HG03521 (cell line): ENCODE results near the gene ZFP28.

Experiments used
- ATAC-seq: cut with Tn5 transposase; IDR thresholded peaks from one replicate; pipeline ENCODE4 v1.9.1; 2021; ENCODE audit warnings: mild to moderate bottlenecking, moderate library complexity; ENCODE audit not compliant: unreplicated experiment

ZFP28 gene

DNA sequence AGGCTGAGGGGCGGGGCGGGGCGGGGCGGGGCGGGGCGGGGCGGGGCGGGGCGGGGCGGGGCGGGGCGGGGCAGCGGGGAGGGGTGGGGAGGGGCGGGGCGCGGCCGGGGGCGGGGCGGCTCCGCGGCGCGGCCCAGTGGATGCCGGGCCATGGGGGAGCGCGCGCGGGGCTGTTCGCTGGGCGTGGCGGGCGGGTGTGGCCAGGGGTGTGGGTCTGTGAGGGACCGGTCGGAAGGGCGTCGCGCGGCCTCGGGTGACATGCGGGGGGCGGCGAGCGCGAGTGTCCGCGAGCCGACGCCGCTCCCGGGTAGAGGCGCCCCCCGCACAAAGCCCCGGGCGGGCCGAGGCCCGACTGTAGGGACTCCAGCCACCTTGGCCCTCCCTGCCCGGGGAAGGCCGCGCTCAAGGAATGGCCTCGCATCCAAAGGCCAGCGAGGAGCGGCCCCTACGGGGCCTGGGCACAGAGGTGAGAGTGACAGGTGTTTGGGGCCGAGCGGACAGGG lies at the start of gene ZFP28:
Gene ZFP28, plus strand, starts transcription at position 188 of the 503 bp plus-strand sequence. Its CDS starts 71 bp downstream, at position 259.
- no peak for ATAC-seq

DNA sequence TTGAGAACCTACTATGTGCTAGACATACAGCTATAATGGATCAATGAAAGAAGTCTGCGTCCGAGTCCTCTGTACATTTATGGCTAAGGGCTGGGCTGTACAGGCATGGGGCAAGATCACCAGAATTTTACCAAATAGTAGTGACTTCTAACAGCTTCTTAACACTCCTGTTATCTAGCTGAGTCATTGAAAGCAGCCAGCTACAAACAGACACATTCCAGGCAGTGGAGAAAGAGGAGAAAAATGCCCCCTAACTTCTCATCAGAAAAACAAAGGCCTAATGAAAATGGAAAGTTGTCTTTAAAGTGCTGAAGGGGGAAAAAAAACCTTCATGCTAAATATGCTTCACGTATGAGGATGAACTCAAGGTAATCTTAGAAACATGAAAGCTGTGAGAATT lies 47.3 kb upstream of the ZFP28 start:
- ATAC-seq: no peak

DNA sequence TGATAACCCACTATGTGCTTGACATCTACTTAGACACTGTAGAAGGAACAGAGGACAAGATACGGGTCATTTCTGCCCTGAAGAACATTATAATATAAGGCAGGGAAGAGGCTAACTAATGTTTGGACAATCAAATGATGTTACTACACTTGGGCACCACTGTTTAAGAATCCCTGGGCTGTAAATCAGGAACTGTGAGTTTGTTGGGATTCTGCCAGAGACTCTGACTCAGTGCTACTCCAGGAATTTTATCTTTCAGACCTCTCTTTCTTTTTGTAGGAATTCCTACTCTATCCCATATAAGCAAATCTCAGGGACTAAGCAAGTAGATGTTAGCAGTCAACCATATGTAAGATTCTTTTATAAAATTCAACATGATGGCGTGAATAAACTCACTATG lies 34.2 kb upstream of the ZFP28 start:
- no peak for ATAC-seq

DNA sequence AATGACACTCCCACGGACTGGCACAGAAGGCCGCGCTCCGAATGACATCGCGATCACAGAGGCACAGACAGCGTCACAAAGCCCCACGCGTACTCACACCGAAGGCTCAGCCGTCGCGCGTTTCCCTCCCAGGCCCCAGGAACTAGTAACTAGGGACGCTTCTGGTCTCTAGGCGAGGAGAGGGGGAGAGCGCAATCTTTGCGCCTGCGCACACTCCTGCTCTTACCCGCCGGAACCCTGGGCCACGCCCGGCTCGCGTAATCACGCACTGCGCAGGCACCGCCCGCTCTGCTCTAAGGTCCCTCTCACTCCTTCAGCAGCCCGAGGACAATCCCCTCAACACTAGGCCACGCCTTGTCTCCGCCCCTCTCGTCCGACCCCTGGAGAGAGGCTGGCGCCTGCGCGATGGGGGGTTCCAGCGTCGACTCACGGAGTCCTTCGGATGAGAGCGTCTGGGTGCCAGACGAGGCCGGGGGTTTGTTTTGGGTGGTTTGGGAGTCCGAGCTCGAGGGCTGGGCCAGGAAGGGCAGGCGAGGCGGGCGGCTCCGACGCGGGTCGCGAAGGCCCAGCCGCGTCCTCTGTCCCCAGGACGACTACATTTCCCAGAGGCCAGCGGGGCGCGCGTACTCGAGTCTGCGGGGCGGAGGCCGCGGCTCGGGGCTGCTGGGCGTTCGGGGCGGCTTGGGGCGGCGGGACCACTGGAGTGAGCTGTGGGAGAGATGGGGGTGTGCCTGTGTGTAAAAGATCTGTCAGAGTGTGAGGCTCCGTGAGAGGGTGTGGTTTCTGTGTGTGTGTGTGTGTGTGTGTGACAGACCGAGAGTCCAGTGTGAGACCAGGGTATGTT lies 31.1 kb upstream of the ZFP28 start, which contains the start of gene ZNF471:
Gene ZNF471, plus strand, starts transcription at position 410 of the 844 bp plus-strand sequence. CDS start 3,717 bp downstream, outside the sequence.
- ATAC-seq: no peak

DNA sequence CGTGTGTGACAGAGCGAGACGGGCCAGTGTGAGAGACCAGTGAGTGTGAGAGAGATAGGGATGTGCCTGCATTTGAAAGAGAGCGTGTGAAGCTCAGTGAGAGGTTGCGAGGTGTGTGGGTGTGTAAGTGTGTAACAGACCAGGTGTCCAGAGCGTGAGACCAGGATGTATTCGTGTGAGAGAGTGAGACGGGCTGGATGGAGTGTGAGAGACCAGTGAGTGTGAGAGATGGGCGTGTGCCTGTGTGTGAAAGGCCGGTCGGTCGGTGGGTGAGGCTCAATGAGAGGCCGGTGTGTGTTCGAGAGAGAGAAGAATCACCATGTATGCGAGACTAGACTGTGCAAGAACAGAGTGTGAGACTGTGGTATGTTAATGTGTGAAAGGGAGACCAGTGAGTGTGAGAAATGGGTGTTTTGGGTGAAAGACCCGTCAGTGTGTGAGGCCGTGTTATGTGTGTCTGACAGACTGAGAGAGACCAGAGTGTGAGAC lies 30.4 kb upstream of the ZFP28 start:
- ATAC-seq: no peak

DNA sequence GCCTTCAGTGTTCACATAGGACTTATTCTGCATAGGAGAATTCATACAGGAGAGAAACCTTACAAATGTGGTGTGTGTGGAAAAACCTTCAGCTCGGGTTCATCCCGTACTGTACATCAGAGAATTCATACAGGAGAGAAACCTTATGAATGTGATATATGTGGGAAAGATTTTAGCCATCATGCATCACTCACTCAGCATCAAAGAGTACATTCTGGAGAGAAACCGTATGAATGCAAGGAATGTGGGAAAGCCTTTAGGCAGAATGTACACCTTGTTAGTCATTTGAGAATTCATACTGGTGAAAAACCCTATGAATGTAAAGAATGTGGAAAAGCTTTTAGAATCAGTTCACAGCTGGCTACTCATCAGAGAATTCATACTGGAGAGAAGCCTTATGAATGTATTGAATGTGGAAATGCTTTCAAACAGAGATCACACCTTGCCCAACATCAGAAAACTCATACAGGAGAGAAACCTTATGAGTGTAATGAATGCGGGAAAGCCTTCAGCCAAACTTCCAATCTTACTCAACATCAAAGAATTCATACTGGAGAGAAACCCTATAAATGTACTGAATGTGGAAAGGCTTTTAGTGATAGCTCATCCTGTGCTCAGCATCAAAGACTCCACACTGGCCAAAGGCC lies 13.4 kb upstream of the ZFP28 start:
- ATAC-seq: no peak

DNA sequence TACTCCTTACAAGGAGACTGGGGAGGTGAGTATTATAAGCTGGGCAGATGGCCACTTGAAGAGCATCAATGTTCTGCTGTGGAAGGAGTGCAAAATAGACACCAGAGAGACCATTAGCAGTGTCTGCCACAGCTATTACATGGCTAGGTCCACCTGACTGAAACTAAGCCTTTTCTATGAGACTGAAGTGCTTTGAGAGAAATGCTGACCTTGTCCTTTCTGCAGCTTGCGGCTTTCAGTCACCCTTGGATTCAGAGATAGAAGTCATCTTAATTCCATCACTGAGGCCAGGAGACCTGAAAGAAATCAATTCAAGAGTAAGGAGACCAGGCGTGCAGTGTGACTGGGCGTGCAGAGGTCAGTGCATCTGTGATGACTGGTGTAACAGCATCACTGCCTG lies 1.3 kb upstream of the ZFP28 start:
- no peak for ATAC-seq

DNA sequence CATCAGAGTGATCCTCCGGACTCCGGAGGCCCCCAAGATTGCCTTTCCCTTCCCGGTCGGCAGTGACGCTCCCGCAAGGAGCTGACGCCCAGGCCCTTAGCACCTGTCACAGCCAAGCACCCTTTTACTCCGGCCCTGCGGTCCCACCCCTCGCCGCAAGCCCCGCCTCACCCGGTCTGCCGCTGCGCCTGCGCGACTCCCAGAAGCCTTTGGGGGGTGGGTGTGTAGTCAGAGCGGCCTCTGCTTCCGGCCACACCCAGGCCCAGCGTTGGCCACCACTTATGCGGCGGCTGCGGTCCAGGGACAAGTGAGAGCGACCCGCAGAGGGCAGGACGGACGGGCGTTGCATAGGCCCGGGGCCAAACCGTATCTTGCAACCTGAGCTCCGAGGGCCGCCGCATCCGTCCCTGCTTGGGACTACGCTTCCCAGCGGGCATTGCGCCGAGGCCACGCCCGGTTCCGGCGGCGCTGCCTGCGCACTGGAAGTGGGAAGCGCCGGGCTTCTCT lies 441 bp upstream of the ZFP28 start:
- no peak for ATAC-seq

DNA sequence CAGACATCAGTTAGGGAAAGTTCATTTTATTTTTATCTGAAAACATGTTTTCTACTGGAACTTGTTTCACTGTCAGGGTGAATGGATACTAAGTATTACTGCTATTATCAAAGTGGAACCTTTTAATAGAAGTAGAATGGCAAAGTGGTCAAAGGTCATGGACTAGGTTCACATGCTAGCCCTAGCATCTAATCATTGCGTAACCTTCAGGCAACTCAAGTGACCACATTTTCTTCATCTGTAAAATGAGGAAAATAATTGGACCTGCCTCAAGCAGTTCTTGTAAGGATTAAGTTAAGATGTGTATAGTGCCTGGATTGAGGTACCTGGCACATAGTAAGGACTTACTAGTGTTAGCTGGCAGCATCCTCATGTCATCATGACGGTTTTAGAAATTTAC lies 5.0 kb downstream of the ZFP28 start:
- no peak for ATAC-seq

DNA sequence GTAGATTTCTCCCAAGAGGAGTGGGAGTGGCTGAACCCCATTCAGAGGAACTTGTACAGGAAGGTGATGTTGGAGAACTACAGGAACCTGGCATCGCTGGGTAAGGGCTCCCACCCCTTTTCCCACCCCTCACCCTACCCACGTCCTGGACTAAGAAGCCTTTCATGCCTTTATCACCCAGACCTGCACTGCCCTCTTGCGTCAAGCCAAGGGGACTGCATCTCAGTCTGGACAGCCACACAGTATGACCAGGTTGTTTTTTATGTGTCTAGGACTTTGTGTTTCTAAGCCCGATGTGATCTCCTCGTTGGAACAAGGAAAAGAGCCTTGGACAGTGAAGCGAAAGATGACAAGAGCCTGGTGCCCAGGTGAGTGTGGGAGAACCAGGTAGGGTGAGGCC lies 8.8 kb downstream of the ZFP28 start:
- ATAC-seq: no peak

DNA sequence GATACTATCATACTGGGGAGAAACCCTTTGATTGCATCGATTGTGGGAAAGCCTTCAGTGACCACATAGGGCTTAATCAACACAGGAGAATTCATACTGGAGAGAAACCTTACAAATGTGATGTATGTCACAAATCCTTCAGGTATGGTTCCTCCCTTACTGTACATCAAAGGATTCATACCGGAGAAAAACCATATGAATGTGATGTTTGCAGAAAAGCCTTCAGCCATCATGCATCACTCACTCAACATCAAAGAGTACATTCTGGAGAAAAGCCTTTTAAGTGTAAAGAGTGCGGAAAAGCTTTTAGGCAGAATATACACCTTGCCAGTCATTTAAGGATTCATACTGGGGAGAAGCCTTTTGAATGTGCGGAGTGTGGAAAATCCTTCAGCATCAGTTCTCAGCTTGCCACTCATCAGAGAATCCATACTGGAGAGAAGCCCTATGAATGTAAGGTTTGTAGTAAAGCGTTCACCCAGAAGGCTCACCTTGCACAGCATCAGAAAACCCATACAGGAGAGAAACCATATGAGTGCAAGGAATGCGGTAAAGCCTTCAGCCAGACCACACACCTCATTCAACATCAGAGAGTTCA lies 15.6 kb downstream of the ZFP28 start:
- ATAC-seq: no peak

DNA sequence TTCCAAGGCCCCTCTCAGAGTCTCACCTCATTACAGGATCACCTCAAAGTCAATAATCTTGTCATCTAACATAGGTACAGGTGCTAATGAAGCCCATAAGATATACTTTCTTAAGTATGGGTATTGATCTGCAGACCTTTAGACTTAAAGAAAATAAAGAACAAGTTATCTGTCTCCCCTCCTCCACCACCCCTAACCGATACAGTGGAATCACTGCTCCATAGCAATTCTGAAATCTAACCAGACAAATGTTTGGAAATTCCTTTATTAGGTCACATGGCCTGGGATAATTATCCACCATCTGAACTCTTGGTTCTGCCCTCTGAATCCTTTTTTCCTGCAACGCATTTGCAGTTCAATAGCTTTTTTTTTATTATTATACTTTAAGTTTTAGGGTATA lies 24.0 kb downstream of the ZFP28 start:
- no peak for ATAC-seq

DNA sequence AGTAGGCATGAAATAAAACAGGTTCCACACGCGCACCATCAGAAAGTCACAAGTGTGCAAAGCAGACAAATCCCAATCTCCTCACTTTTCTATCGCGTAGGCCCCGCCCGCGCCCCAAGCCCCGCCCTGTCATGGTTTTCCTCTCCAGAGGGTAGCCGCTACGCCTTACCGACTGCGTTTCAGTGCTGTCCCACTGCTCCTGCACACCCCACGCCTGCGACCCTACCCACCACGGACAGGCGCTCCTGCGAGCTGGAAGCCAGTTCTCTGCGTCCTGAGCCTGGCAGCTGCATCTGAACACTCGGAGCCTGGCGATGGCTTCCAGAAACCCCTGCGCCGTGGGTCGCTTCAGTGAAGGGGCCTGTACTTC lies 28.1 kb downstream of the ZFP28 start:
- peak; percentile 6 for ATAC-seq

DNA sequence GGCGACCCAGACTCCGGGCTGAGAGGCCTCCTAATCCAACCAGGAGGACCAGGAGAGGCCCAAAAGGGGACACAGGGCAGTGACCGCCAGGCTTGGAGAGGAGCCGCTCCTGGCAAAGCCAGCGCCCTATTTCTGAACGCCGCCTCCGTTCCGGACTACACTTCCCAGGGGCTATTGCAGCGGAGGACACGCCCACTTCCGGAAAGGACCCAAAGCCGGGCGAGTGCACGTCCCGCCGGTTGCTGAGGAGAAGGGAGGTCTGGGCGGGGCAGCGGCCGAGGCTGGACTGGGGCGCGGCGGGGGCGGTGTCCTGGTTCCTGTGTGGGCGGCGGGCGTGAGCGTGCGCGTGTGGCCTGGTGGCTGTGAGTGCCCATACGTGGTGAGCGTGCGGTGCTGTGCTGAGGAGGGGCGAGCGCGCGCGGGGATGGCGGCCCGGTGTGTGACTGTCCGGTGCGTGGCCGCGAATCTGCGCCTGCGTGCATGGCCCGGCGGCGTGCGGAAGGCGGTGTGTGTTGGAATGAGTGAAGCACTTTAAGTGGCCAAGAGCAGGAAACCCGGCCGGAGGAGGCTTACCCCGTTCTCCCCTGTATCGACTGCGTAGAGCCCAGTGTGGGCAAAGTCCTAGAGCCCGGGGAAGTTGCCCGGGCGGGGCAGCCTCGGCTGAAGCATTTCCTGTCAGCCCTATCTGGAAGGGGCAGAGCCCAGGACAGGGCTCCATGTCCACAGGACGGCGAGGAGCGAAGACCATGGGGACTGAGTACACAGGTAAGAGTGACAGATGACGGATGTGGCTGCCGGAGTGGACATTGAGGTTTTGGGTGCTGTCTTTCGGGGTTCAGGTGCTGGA lies 28.7 kb downstream of the ZFP28 start, which contains the start of gene ZNF470:
Gene ZNF470, plus strand, starts transcription at position 195 of the 847 bp plus-strand sequence. CDS start 2,844 bp downstream, outside the sequence.
- ATAC-seq: peak; percentile 96

DNA sequence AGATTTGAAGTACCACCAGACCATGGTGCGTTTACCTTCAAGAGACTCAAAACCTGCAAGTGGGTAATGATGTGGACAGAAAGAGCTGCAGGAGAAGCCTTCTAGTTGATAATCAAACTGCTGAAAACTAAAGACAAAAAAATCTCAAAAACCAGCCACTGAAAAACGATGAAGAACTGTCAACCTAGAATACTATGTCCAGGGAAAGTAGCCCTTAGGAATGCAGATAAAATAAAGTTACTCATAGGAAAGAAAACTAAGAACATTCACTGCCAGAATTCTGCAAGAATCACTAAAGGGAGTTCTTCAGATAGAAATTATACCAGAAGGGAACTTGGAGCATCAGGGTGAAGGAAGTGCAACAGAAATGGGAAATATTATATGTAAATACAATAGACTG lies 33.8 kb downstream of the ZFP28 start:
- ATAC-seq: no peak

DNA sequence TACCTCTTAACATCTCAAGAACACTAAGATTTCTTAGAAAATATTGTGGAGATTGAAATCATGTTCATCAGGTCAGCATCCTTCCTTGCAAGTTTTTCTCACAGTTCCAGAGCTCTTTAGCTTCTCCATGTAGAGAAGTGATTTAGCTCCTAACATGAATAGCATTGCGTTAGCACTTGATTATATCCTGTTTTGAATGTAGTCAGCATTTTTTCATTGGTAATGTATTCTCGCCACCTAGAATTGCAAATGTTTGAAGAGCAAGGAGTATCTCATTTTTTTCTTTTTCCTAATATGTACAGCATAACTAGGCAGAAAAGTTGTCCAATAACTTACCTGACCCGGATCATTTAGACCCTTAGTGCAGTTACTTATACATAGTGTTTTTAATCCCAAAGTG lies 35.2 kb downstream of the ZFP28 start:
- no peak for ATAC-seq

DNA sequence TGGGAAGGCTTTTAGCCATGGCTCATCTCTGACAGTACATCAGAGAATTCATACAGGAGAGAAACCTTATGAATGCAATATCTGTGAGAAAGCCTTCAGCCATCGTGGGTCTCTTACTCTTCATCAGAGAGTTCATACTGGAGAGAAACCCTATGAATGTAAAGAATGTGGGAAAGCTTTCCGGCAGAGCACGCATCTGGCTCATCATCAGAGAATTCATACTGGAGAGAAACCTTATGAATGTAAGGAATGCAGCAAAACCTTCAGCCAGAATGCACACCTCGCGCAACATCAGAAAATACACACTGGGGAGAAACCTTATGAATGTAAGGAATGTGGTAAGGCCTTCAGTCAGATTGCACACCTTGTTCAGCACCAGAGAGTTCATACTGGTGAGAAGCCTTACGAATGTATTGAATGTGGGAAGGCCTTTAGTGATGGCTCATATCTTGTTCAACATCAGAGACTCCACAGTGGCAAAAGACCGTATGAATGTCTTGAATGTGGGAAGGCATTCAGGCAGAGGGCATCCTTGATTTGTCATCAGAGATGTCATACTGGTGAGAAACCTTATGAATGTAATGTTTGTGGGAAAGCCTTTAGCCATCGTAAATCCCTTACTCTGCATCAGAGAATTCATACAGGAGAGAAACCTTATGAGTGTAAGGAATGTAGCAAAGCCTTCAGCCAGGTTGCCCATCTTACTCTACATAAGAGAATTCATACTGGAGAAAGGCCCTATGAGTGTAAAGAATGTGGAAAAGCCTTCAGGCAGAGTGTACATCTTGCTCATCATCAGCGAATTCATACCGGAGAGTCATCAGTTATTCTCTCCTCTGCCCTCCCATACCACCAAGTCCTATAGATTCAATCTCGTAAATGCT lies 39.2 kb downstream of the ZFP28 start:
- no peak for ATAC-seq

DNA sequence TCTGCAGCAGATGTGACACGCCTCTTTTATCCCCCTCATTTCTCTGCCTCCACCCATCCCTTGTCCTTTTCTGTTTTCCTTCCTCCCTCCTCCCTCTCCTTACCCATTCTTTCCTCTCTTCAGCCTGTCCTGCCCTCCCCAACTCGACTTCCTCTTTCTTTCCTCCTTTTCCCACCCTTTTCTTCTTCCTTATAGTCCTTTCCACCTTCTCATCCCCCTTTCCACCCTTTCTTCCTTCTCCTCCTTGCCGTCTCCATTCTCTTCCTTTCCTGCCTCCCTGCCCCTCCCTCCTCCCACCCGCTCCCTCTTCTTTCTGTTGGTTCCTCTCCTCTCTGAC lies 55.7 kb downstream of the ZFP28 start:
- ATAC-seq: no peak

DNA sequence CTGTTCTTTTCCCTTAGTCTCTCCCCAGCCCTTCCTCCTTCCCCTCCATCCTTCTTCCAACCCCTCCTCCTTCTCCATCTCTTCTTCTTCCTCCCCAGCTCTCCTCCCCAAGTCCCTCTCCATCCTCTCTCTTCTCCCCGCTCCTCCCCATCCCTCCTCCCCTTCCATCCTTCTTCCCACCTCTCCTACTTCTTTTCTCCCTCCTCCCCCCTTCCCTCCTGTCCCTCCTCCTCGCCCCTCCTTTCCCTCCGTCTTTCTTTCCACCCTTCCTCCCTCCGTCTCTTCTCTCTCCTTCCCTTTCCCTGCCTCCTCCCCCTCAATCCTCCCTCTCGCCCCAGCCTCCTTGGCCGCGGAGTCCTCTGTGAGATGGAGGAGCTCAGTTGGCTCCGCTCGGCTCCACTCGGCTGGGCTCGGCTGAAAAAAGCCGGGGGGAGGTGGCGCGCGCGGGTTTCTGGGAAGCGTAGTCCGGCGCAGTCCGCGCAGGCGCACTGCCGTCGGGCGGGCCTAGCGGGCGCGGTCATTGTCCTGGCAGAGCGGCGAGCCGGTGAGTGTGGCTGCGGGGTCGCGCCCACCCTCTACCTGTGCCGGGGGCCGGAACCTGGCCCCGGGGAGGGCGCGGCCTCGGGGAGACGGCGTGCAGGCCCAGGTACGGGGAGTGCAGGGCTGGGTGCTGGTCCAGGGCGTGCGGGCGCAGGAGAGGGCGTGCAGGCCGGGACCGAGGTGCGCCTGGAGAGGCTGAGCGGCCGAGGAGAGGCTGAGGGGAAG lies 56.2 kb downstream of the ZFP28 start, which contains the start of gene ZNF71:
Gene ZNF71, plus strand, starts transcription at position 520 of the 765 bp plus-strand sequence. CDS start 6,257 bp downstream, outside the sequence.
- ATAC-seq: peak; percentile 86
